ENCODE results near the gene KCTD17.
"Not testable (repeated sequence)": the region's sequence is repeated elsewhere in the genome, so short reads cannot be mapped to it uniquely, and the experiment has no call there.

The KCTD17 gene

GRCh38 chr22:37060801-37061610, 9.5 kb downstream of the KCTD17 start:
- DNase-seq (ENCODE audit: low read depth) = no peak

GRCh38 chr22:37061611-37062375, 10.3 kb downstream of the KCTD17 start:
- DNase-seq (ENCODE audit: low read depth) = no peak

- DNase-seq (ENCODE audit: low read depth) = no peak
Measured at GRCh38 chr22:37062376-37062675, 10.8 kb downstream of the KCTD17 start.

GRCh38 chr22:37062702-37063381, 11.3 kb downstream of the KCTD17 start:
- DNase-seq (ENCODE audit: low read depth) = no peak

- DNase-seq (ENCODE audit: low read depth) = no peak
Measured at GRCh38 chr22:37063431-37064420, 12.2 kb downstream of the KCTD17 start.

GRCh38 chr22:37064553-37064952, 13.0 kb downstream of the KCTD17 start:
- DNase-seq (ENCODE audit: low read depth) = no peak

- no peak for DNase-seq (ENCODE audit: low read depth)
Measured at GRCh38 chr22:37065180-37065579, 13.6 kb downstream of the KCTD17 start.

- no peak for DNase-seq (ENCODE audit: low read depth)
Measured at GRCh38 chr22:37065961-37066360, 14.4 kb downstream of the KCTD17 start.

GRCh38 chr22:37067428-37067827, 15.9 kb downstream of the KCTD17 start:
- DNase-seq (ENCODE audit: low read depth) = no peak

- no peak for DNase-seq (ENCODE audit: low read depth)
Measured at GRCh38 chr22:37068859-37069258, 17.3 kb downstream of the KCTD17 start.

- DNase-seq (ENCODE audit: low read depth) = no peak
Measured at GRCh38 chr22:37069319-37069718, 17.8 kb downstream of the KCTD17 start.

GRCh38 chr22:37069719-37070118, 18.2 kb downstream of the KCTD17 start:
- DNase-seq (ENCODE audit: low read depth) = no peak

GRCh38 chr22:37070334-37070733, 18.8 kb downstream of the KCTD17 start:
- DNase-seq (ENCODE audit: low read depth) = no peak

GRCh38 chr22:37070744-37071143, 19.2 kb downstream of the KCTD17 start:
- DNase-seq (ENCODE audit: low read depth) = no peak

GRCh38 chr22:37071850-37072592, 20.5 kb downstream of the KCTD17 start:
- DNase-seq (ENCODE audit: low read depth) = not testable (repeated sequence)

- no peak for DNase-seq (ENCODE audit: low read depth)
Measured at GRCh38 chr22:37072673-37073072, 21.1 kb downstream of the KCTD17 start.

- DNase-seq (ENCODE audit: low read depth) = no peak
Measured at GRCh38 chr22:37074537-37074936, 23.0 kb downstream of the KCTD17 start.

- DNase-seq (ENCODE audit: low read depth) = no peak
Measured at GRCh38 chr22:37075046-37075445, 23.5 kb downstream of the KCTD17 start.

- DNase-seq (ENCODE audit: low read depth) = no peak
Measured at GRCh38 chr22:37075822-37076433, 24.4 kb downstream of the KCTD17 start.

GRCh38 chr22:37077802-37078448, 26.4 kb downstream of the KCTD17 start:
- no peak for DNase-seq (ENCODE audit: low read depth)

Data from HS-27A (cell line).